SK-N-SH treated with all-trans-retinoic acid at 6 μM for 48 hours (cell line): ENCODE measurements around the gene MRPL2.

Experiments used
- ATAC-seq: fragments of 200-7000 bp; cut with Tn5 transposase; 3 replicates; pipeline ENCODE4 v1.9.1; 2020; ENCODE audit warnings: mild to moderate bottlenecking, moderate library complexity
- ARNTL ChIP-seq: fragments of 450-650 bp; formaldehyde crosslinking; IDR thresholded peaks from 2 replicates; pipeline ENCODE4 v1.5.0; 2020; ENCODE audit warnings: low read depth, mild to moderate bottlenecking, moderate library complexity, borderline replicate concordance
- BACH2 ChIP-seq: fragments of 250-450 bp; sonication (Bioruptor Pico); IDR thresholded peaks from 2 replicates; pipeline ENCODE4 v1.9.0; 2021; ENCODE audit warnings: mild to moderate bottlenecking, borderline replicate concordance
- CSDC2 ChIP-seq: fragments of 250-450 bp; sonication (Bioruptor Pico); IDR thresholded peaks from 2 replicates; pipeline ENCODE4 v1.5.0; 2020; ENCODE audit warnings: mild to moderate bottlenecking, moderate library complexity
- ESRRG ChIP-seq: fragments of 250-450 bp; sonication (Bioruptor Pico); IDR thresholded peaks from 2 replicates; pipeline ENCODE4 v1.6.1; 2021; ENCODE audit warnings: mild to moderate bottlenecking
- GLIS3 ChIP-seq: fragments of 250-450 bp; sonication (Bioruptor Pico); IDR thresholded peaks from 2 replicates; pipeline ENCODE4 v1.5.0; 2020; ENCODE audit warnings: mild to moderate bottlenecking, moderate library complexity
- ISL1 ChIP-seq: fragments of 250-450 bp; sonication (Bioruptor Pico); IDR thresholded peaks from 2 replicates; pipeline ENCODE4 v2.1.2; 2022; ENCODE audit warnings: mild to moderate bottlenecking, moderate library complexity
- OSR1 ChIP-seq: fragments of 250-450 bp; sonication (Bioruptor Pico); IDR thresholded peaks from 2 replicates; pipeline ENCODE4 v1.8.0; 2022; ENCODE audit warnings: moderate library complexity, mild to moderate bottlenecking, inconsistent platforms
- PPARA ChIP-seq: fragments of 250-450 bp; sonication (Bioruptor Pico); IDR thresholded peaks from 2 replicates; pipeline ENCODE4 v1.5.0; 2020; ENCODE audit warnings: mild to moderate bottlenecking, borderline replicate concordance
- RARB ChIP-seq: fragments of 250-450 bp; sonication (Bioruptor Pico); IDR thresholded peaks from 2 replicates; pipeline ENCODE4 v1.8.0; 2021; ENCODE audit warnings: mild to moderate bottlenecking, moderate library complexity
- SNAI2 ChIP-seq: fragments of 250-450 bp; sonication (Bioruptor Pico); IDR thresholded peaks from 2 replicates; pipeline ENCODE4 v1.5.0; 2020; ENCODE audit warnings: mild to moderate bottlenecking, moderate library complexity
- TCF4 ChIP-seq: fragments of 250-450 bp; sonication (Bioruptor Pico); IDR thresholded peaks from 2 replicates; pipeline ENCODE4 v1.8.0; 2021; ENCODE audit warnings: mild to moderate bottlenecking, moderate library complexity, borderline replicate concordance
- TOX ChIP-seq: fragments of 250-450 bp; sonication (Bioruptor Pico); IDR thresholded peaks from 2 replicates; pipeline ENCODE4 v1.8.0; 2021; ENCODE audit warnings: mild to moderate bottlenecking, moderate library complexity, borderline replicate concordance
- ZC3H10 ChIP-seq: fragments of 250-450 bp; sonication (Bioruptor Pico); IDR thresholded peaks from 2 replicates; pipeline ENCODE4 v1.5.1; 2021; ENCODE audit warnings: mild to moderate bottlenecking, moderate library complexity
- ZFP3 ChIP-seq: fragments of 250-450 bp; sonication (Bioruptor Pico); IDR thresholded peaks from 2 replicates; pipeline ENCODE4 v1.5.0; 2020; ENCODE audit warnings: mild to moderate bottlenecking, moderate library complexity
- ZFP30 ChIP-seq: fragments of 450-650 bp; formaldehyde crosslinking; IDR thresholded peaks from 2 replicates; pipeline ENCODE4 v1.5.0; 2022; ENCODE audit warnings: mild to moderate bottlenecking, moderate library complexity
- ZNF565 ChIP-seq: fragments of 450-650 bp; formaldehyde crosslinking; conservative IDR thresholded peaks from 2 replicates; pipeline ENCODE4 v1.5.0; 2020; ENCODE audit warnings: low read depth, mild to moderate bottlenecking, moderate library complexity
- ZNF8 ChIP-seq: fragments of 450-650 bp; formaldehyde crosslinking; IDR thresholded peaks from 2 replicates; pipeline ENCODE4 v1.5.0; 2020; ENCODE audit warnings: mild to moderate bottlenecking, moderate library complexity
- TF ChIP-seq, protein P1 (sequence below): fragments of 250-450 bp; sonication (Bioruptor Pico); IDR thresholded peaks from 2 replicates; pipeline ENCODE4 v1.8.0; 2021; ENCODE audit warnings: low read depth, mild to moderate bottlenecking, moderate library complexity, borderline replicate concordance
- TF ChIP-seq, protein P2 (sequence below): fragments of 250-450 bp; sonication (Bioruptor Pico); IDR thresholded peaks from 2 replicates; pipeline ENCODE4 v1.8.0; 2020; ENCODE audit warnings: mild to moderate bottlenecking, moderate library complexity, borderline replicate concordance
- TF ChIP-seq, protein P3 (sequence below): fragments of 250-450 bp; sonication (Bioruptor Pico); IDR thresholded peaks from 2 replicates; pipeline ENCODE4 v1.5.0; 2020; ENCODE audit warnings: mild to moderate bottlenecking, moderate library complexity
- TF ChIP-seq, protein P4 (sequence below): fragments of 250-450 bp; sonication (Bioruptor Pico); IDR thresholded peaks from 2 replicates; pipeline ENCODE4 v1.5.1; 2020; ENCODE audit warnings: low read depth, mild to moderate bottlenecking, moderate library complexity
- TF ChIP-seq, protein P5 (sequence below): fragments of 250-450 bp; sonication (Bioruptor Pico); IDR thresholded peaks from 2 replicates; pipeline ENCODE4 v1.5.1; 2021; ENCODE audit warnings: mild to moderate bottlenecking, moderate library complexity

MRPL2 gene

DNA sequence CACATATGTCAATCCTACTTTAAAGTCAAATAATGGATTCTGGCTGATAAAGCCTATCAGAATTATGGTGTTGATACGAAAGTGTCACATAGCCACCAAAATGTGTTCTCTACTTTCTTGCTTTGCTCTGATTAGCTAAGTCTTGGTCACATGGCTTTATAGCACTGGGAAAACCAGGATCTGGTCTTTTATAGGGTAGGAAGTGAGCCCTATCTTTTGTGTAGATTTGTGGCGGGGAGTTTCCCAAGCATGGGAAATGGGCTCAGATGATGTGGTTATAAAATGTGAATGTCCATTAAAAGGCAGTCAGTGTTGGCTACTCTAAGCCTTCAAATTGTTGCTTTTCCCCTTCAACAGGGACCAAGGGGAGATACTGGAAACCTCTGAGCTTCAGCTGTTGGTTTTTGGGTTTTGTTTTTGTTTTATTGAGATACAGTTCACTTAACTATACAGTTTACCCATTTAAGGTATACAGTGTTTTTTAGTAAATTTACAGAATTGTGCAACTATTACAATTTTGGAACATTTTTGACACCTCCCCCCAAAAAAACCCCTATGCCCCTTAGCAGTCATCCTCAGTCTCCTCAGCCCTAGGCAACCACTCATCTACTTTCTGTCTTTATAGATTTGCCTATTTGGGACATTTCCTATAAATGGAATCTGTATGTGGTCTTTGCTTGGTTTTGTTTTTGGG is 25.6 kb downstream of the MRPL2 start:
- no peak for TF ChIP-seq BACH2 (CRISPR knock-in tag)
- TF ChIP-seq, protein P1, sequence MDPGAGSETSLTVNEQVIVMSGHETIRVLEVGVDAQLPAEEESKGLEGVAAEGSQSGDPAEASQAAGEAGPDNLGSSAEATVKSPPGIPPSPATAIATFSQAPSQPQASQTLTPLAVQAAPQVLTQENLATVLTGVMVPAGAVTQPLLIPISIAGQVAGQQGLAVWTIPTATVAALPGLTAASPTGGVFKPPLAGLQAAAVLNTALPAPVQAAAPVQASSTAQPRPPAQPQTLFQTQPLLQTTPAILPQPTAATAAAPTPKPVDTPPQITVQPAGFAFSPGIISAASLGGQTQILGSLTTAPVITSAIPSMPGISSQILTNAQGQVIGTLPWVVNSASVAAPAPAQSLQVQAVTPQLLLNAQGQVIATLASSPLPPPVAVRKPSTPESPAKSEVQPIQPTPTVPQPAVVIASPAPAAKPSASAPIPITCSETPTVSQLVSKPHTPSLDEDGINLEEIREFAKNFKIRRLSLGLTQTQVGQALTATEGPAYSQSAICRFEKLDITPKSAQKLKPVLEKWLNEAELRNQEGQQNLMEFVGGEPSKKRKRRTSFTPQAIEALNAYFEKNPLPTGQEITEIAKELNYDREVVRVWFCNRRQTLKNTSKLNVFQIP, result no peak
- TF ChIP-seq PPARA, result no peak
- no peak for TF ChIP-seq OSR1
- TF ChIP-seq ZFP30 (CRISPR knock-in tag), result no peak
- TF ChIP-seq ARNTL (CRISPR knock-in tag), result no peak
- no peak for TF ChIP-seq ESRRG (CRISPR knock-in tag)
- no peak for TF ChIP-seq ZNF565 (CRISPR knock-in tag)
- no peak for TF ChIP-seq ZNF8 (CRISPR knock-in tag)
- TF ChIP-seq, protein P2, sequence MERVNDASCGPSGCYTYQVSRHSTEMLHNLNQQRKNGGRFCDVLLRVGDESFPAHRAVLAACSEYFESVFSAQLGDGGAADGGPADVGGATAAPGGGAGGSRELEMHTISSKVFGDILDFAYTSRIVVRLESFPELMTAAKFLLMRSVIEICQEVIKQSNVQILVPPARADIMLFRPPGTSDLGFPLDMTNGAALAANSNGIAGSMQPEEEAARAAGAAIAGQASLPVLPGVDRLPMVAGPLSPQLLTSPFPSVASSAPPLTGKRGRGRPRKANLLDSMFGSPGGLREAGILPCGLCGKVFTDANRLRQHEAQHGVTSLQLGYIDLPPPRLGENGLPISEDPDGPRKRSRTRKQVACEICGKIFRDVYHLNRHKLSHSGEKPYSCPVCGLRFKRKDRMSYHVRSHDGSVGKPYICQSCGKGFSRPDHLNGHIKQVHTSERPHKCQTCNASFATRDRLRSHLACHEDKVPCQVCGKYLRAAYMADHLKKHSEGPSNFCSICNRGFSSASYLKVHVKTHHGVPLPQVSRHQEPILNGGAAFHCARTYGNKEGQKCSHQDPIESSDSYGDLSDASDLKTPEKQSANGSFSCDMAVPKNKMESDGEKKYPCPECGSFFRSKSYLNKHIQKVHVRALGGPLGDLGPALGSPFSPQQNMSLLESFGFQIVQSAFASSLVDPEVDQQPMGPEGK, result no peak
- TF ChIP-seq CSDC2 (CRISPR knock-in tag), result no peak
- TF ChIP-seq GLIS3 (CRISPR knock-in tag), result no peak
- no peak for TF ChIP-seq SNAI2 (CRISPR knock-in tag)
- TF ChIP-seq, protein P3, sequence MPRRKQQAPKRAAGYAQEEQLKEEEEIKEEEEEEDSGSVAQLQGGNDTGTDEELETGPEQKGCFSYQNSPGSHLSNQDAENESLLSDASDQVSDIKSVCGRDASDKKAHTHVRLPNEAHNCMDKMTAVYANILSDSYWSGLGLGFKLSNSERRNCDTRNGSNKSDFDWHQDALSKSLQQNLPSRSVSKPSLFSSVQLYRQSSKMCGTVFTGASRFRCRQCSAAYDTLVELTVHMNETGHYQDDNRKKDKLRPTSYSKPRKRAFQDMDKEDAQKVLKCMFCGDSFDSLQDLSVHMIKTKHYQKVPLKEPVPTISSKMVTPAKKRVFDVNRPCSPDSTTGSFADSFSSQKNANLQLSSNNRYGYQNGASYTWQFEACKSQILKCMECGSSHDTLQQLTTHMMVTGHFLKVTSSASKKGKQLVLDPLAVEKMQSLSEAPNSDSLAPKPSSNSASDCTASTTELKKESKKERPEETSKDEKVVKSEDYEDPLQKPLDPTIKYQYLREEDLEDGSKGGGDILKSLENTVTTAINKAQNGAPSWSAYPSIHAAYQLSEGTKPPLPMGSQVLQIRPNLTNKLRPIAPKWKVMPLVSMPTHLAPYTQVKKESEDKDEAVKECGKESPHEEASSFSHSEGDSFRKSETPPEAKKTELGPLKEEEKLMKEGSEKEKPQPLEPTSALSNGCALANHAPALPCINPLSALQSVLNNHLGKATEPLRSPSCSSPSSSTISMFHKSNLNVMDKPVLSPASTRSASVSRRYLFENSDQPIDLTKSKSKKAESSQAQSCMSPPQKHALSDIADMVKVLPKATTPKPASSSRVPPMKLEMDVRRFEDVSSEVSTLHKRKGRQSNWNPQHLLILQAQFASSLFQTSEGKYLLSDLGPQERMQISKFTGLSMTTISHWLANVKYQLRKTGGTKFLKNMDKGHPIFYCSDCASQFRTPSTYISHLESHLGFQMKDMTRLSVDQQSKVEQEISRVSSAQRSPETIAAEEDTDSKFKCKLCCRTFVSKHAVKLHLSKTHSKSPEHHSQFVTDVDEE (CRISPR knock-in tag), result no peak
- TF ChIP-seq ZC3H10 (CRISPR knock-in tag), result no peak
- TF ChIP-seq ISL1 (CRISPR knock-in tag), result no peak
- ATAC-seq, result no peak

DNA sequence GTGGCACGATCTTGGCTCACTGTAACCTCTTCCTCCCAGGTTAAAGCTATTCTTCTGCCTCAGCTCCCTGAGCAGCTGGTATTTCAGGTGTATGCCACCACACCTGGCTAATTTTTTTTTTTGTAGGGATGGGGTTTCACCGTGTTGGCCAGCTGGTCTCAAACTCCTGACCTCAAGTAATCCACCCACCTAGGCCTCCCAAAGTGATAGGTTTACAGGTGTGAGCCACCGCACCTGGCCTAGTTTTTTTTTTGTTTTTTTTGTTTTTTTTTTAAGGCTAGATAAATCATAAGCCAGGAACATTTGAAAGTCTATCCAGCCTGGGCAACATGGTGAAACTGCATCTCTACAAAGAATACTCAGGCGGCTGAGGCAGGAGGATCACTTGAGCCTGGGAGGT is 26.9 kb downstream of the MRPL2 start:
- TF ChIP-seq, protein P1, result no peak
- TF ChIP-seq ZC3H10 (CRISPR knock-in tag) (no peak), ZFP3 (CRISPR knock-in tag) (no peak), TCF4 (CRISPR knock-in tag) (no peak), TOX (no peak), ZNF8 (CRISPR knock-in tag) (no peak), RARB (CRISPR knock-in tag) (no peak), OSR1 (no peak), ISL1 (CRISPR knock-in tag) (no peak), SNAI2 (CRISPR knock-in tag) (no peak), CSDC2 (CRISPR knock-in tag) (no peak), BACH2 (CRISPR knock-in tag) (no peak)
- TF ChIP-seq, protein P2, result no peak
- TF ChIP-seq, protein P4, sequence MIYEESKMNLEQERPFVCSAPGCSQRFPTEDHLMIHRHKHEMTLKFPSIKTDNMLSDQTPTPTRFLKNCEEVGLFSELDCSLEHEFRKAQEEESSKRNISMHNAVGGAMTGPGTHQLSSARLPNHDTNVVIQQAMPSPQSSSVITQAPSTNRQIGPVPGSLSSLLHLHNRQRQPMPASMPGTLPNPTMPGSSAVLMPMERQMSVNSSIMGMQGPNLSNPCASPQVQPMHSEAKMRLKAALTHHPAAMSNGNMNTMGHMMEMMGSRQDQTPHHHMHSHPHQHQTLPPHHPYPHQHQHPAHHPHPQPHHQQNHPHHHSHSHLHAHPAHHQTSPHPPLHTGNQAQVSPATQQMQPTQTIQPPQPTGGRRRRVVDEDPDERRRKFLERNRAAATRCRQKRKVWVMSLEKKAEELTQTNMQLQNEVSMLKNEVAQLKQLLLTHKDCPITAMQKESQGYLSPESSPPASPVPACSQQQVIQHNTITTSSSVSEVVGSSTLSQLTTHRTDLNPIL (CRISPR knock-in tag), result no peak
- TF ChIP-seq, protein P5, sequence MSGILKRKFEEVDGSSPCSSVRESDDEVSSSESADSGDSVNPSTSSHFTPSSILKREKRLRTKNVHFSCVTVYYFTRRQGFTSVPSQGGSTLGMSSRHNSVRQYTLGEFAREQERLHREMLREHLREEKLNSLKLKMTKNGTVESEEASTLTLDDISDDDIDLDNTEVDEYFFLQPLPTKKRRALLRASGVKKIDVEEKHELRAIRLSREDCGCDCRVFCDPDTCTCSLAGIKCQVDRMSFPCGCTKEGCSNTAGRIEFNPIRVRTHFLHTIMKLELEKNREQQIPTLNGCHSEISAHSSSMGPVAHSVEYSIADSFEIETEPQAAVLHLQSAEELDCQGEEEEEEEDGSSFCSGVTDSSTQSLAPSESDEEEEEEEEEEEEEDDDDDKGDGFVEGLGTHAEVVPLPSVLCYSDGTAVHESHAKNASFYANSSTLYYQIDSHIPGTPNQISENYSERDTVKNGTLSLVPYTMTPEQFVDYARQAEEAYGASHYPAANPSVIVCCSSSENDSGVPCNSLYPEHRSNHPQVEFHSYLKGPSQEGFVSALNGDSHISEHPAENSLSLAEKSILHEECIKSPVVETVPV, result no peak
- TF ChIP-seq, protein P3 (CRISPR knock-in tag), result no peak
- no peak for ATAC-seq
